Measurements from ENCODE around the gene ASPHD2.
A peak's percentile ranks its signal among the peaks of the same experiment; 100 is the strongest.
"Not testable (repeated sequence)": the region's sequence is repeated elsewhere in the genome, so short reads cannot be mapped to it uniquely, and the experiment has no call there.

Gene ASPHD2

DNA sequence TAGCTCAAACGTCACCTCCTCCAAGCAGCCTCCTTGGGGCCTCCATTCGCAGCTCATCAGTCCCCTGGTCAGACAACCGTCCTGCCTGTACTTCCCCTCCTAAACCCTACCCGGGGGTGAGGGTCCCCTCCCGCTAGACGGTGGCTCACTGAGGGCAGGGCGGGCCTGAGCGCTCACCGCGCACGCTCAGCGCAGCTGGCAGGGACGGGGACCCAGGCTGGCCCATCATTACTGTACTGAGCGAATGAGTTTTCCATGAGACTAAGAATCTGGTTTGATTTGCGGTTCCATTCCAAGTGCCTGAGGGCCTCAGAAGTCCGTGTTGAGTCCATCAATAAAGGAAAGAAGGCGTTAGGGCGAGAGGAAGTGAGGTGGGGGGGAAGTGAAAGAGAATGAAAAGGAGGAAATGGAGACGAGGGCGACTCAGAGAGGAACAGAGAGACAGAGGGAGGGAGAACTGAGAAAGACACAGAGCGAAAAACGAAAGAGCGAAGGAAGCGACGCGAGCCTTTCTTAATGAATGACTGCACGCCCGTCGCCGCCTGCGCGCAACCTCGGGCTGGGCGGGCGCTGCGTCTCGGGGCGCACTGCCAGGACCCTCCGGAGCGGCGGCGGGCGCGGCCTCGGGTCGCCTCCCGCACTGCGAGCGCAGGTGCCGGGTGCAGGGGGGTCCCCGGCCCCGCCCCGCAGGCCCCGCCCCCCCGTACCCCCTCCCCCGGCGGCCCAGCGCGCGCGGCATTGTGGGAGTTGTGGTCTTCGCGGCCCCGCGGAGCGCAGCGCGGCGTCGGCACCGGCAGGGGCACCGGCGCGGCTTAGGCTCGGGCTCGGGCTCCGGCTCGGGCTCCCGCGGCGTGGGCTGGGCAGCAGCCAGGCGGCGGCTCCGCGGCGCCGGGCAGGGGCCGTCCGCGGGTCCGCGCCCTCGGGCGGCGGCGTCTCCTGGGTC is at the start of gene ASPHD2:
TSS of gene ASPHD2 (plus strand) at position 746 of the 943 bp plus-strand sequence. CDS start 4,356 bp downstream, outside the sequence.
- peak; percentile 90 for DNase-seq

GRCh38 chr22:26380072-26380830 is 48.8 kb upstream of the ASPHD2 start:
- no peak for DNase-seq

- DNase-seq = no peak
Measured at GRCh38 chr22:26382782-26383181, 46.3 kb upstream of the ASPHD2 start.

DNA sequence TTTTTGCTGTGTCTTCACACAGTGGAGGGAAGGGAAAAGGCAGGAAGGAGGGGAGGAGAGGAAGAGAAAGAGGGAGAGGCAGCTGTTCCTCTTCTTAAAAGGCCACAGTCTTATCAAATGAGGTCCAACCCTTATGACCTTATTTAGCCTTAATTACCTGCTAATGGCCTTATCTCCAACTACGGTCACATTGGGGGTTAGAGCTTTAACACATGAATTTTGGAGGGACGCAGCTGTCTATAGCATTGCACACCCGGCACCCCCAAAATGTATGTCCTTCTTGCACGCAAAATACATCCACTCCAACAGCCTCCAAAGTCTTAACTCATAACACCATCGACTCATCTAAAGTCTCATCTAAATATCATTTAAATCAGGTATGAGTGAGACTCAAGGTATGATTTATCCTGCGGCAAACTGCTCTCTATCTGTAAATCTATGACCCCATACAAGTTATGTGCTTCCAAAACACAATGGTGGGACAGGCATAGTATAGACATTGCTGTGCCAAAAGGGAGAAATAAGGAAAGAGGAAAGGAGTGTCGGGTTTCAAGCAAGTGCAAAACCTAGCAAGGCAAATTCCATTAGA is 45.0 kb upstream of the ASPHD2 start:
- DNase-seq = no peak

DNA sequence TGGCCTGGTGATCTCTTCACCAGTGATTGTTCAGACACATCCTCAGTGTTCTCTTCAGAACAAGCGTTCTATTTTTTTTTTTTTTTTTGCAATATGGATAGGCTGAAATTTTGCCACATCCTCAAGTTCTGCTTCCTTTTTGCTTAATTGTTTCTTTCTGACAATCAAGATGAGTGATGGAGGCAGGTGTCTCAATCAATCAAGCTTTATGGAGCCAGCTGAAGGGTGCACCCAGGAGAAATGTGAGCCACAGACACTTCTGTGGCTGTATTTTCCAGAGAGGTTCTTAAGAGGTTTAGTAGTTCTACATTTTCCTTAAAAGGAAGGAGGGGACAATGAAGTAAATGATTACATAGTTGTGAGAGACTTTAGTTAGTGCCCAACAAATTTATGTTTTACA is 43.9 kb upstream of the ASPHD2 start:
- DNase-seq = no peak

- no peak for DNase-seq
Measured at GRCh38 chr22:26389125-26389524, 39.9 kb upstream of the ASPHD2 start.

GRCh38 chr22:26391091-26391490 is 38.0 kb upstream of the ASPHD2 start:
- DNase-seq = no peak

DNA sequence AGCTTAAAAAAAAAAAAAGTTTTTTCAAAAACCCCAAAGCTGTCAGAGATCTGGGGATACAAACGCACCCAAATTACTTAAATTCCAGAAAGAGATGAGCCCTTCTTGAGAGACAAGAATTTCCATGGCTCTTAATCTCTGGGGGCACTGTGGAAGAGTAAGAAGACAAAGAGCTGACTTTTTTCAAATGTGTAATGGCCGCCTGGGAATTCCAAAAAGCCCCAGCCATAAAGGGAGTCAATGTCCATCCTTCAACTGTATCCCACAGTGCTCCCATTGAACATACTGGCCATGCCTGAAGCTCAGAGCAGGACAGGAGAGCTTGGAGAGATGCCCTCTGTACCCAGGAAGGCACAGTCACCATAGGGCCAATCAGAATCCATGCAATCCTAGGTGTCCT is 37.4 kb upstream of the ASPHD2 start:
- no peak for DNase-seq

- no peak for DNase-seq
Measured at GRCh38 chr22:26393929-26394328, 35.1 kb upstream of the ASPHD2 start.

DNA sequence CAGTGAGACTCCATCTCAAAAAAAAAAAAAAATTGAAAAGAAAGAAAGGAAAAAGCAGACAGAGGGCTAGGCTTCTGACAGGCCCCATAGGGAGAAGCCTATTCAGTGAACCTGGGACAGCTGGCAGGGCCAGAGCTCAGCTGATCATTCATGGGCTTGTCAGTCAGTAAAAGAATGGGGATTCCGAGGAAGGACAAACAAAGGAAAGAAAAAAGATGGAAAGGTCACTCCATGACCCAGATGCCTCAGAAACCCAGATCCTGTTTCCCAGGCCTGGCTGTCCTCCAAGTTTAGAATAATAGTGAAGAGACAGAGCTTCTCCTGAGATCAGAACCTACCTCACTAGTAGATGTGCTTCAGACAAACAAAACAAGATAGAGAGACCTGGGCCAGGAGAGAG is 34.3 kb upstream of the ASPHD2 start:
- DNase-seq = no peak

DNA sequence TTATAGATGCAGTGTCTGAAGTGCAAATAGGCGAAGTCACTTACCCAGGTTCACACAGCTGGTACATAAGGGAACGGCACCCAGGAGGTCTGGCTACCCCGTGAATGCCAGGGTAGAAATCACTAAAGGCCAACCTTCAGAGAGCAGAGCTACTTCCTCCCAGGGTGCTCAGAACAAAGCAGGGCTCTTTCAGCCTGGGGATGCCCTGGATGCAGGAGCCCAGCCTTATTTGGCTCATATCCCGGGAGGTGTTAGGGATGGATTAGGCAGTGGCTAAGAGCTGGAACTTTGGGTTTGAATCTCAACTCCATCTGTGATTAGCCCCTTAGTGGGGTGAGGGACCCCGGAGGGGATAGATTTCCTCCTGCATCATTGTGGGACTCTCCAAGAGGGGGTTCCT is 33.1 kb upstream of the ASPHD2 start:
- DNase-seq = no peak

DNA sequence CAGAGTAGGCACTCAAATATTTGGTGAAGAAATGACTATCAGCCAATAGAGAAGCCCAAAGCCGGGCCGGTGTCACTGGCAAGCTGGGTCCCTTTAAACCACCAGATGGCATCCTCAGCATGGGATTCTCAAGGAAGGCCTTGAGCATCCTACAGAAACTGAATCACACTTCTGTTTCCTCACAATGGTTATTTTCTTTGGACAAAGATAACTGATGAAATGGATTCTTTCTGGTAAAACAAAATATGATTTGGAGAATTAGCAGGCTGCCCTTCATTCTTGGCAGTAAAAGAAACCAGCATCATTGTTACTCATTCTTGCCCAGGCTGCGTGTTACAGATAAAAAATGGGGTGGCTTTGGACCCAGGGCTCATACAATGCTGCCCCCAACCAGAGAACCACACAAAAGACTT is 30.3 kb upstream of the ASPHD2 start:
- DNase-seq = peak; percentile 65

- no peak for DNase-seq
Measured at GRCh38 chr22:26399289-26399688, 29.8 kb upstream of the ASPHD2 start.

DNA sequence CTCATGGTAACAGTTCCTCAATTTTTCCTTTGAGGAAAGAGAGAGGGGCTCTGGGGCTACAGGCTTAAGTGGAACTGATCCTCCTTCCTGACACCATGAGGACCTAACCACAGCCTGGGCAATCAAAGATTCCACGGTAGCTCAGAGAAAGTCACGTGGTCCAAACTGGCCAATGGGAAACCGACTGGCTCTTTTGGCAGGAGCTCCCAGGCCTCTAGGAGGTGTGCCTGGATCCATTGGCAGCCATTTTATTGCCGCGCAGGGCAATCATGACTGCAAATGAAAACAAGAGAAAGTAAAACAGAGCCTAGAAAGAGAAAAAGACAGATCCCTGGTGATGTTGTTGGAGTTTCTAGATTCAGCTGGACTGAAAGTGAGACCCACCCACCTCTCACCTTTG is 27.3 kb upstream of the ASPHD2 start:
- peak; percentile 20 for DNase-seq

DNA sequence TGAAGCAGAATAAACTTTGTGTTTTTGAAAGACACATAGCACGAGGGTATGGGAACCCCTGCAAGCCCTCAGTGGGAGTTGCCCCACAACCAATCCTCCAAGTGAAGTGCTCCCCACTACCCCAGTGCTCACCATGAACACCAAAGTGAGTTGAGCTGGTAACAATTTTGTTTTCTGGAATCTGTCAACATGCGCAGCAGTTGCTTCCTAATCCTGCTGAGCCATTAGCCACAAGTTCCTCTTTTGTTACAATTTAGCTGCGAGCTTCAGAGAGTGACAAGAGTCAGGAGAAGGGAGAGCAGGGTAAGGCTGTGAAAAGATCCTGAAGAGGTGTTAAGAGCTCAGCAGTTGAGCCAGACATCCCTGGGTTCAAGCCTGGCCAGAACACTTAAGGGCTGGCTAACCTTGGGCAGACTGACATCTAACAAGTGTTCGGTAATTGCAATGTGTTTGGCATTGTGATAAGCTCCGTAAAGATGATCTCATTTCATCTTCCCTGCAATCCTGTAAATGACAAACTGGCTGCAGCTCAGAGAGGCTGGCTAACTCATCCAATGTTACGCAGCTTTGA is 24.1 kb upstream of the ASPHD2 start:
- peak; percentile 55 for DNase-seq

DNA sequence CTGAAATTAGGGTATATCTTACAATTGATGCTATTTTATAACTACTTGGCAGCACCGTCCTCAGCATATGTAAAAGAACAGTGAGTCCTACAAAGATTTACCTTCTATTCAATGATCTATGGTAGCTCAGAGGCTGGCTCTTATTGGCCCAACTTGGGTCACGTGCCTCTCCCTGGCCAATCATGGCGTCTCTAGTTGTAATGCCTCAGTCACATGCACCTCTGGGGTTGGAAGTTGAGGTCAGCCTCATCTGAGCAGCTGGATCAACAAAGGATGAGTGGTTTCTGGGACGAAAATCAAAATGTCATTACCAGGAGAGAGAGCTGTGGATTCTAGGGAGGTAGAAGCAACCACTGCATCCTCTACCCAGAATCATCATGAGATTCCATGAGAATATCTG is 22.9 kb upstream of the ASPHD2 start:
- DNase-seq = no peak

GRCh38 chr22:26408562-26409220 is 20.4 kb upstream of the ASPHD2 start:
- not testable (repeated sequence) for DNase-seq

DNA sequence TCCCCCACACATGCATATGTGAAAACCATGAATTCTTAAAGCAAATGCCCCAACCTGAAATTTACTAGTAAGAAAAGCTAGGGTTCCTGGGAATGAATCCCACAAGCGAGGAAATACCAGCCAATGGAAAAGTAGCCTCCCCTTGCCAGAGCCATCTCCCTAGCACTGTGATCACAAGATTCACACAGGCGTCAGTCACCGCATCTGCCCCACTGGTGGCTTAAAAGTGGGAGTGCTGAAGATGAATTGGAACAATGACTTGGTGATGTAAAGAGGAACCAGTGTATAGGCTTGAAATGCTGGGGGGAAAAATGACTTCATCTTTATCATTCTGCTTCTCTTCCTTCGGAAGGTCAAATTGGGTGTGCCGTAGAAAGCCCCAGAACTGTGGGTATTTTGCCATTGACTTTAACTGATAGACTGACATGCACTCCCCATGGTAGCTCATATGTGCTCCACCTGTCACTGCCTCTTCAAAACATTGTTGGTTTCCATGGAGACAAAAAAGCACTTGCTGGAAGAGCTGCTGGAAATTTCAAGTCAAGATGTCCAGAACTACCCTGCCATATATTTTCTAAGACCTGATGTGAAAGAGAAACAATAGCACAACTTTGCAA is 19.2 kb upstream of the ASPHD2 start:
- DNase-seq = no peak

DNA sequence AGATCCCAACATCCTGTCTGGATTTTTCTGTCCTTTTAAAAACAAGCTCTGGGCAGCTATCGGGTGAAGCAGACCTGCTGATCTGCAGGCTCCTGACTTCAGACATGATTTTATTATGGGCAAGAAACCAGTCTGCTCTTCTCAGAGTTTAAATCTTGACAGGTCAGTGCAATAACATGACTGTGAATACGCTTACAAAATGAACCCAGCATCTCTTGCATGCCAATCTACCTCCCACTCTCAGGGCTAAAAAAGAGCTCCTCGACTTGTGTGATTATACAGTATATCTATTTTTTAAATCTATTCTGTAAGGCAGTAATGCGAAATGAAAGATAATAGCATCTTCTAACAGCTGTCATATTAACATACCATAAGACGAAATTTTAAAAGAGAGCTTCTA is 18.7 kb upstream of the ASPHD2 start:
- DNase-seq = no peak

- no peak for DNase-seq
Measured at GRCh38 chr22:26414347-26414746, 14.7 kb upstream of the ASPHD2 start.

GRCh38 chr22:26416256-26416655 is 12.8 kb upstream of the ASPHD2 start:
- DNase-seq = no peak

GRCh38 chr22:26416670-26417276 is 12.3 kb upstream of the ASPHD2 start:
- no peak for DNase-seq
